Kidney capillary endothelial cell (primary cell): Measurements from ENCODE around the gene CIAO3.
"Not testable (repeated sequence)": the region's sequence is repeated elsewhere in the genome, so short reads cannot be mapped to it uniquely, and the experiment has no call there.

Experiments
- DNase-seq: peaks from one replicate; pipeline ENCODE4 v3.0.0-alpha.2; 2018; ENCODE audit warnings: low spot score

Gene CIAO3

GRCh38 chr16:760065-760464 is 19.3 kb upstream of the CIAO3 start:
- no peak for DNase-seq

- DNase-seq = no peak
These were observed 18.5 kb upstream of the CIAO3 start for GRCh38 chr16:759110-759910.

- DNase-seq = no peak
These were observed 15.6 kb upstream of the CIAO3 start for GRCh38 chr16:756428-756827.

GRCh38 chr16:754656-755055 is 13.9 kb upstream of the CIAO3 start:
- no peak for DNase-seq

- DNase-seq = not testable (repeated sequence)
These were observed 13.4 kb upstream of the CIAO3 start for GRCh38 chr16:754121-754607.

GRCh38 chr16:752007-752312 is 11.2 kb upstream of the CIAO3 start:
- no peak for DNase-seq

- no peak for DNase-seq
These were observed 10.6 kb upstream of the CIAO3 start for GRCh38 chr16:751152-752006.

- DNase-seq = no peak
These were observed 9.7 kb upstream of the CIAO3 start for GRCh38 chr16:750485-750884.

GRCh38 chr16:749010-749409 is 8.2 kb upstream of the CIAO3 start:
- no peak for DNase-seq

- DNase-seq = no peak
These were observed 7.4 kb upstream of the CIAO3 start for GRCh38 chr16:747978-748746.

- DNase-seq = no peak
These were observed 5.8 kb upstream of the CIAO3 start for GRCh38 chr16:746637-747036.

GRCh38 chr16:745739-746138 is 4.9 kb upstream of the CIAO3 start:
- DNase-seq = no peak

- DNase-seq = no peak
These were observed 3.1 kb upstream of the CIAO3 start for GRCh38 chr16:743794-744500.

GRCh38 chr16:742894-743293 is 2.1 kb upstream of the CIAO3 start:
- DNase-seq = not testable (repeated sequence)

- no peak for DNase-seq
These were observed 1.3 kb upstream of the CIAO3 start for GRCh38 chr16:741986-742629.

GRCh38 chr16:740459-740763 is 386 bp downstream of the CIAO3 start:
- no peak for DNase-seq

- no peak for DNase-seq
These were observed 988 bp downstream of the CIAO3 start for GRCh38 chr16:739560-740458.

- no peak for DNase-seq
These were observed 3.8 kb downstream of the CIAO3 start for GRCh38 chr16:736936-737481.

- no peak for DNase-seq
These were observed 4.8 kb downstream of the CIAO3 start for GRCh38 chr16:735982-736453.
